Keratinocyte (primary cell): ENCODE results near the gene SOX14.

Source experiments
- CTCF ChIP-seq, 3 experiments: IDR thresholded peaks in 1 of 3; conservative IDR thresholded peaks in 1 of 3; optimal IDR thresholded peaks in 1 of 3; 2 replicates in 2 of 3; 3 replicates in 1 of 3; pipeline versions ENCODE3 to v1.5.1; 2011; ENCODE audit warnings: low read length in 3 of 3, mild to moderate bottlenecking in 3 of 3, moderate library complexity in 2 of 3, control low read depth in 1 of 3, inconsistent platforms in 1 of 3; ENCODE audit not compliant: insufficient read depth in 2 of 3; ENCODE audit errors: extremely low read depth in 1 of 3
- EZH2 ChIP-seq: IDR thresholded peaks from one replicate; pipeline ENCODE4 v1.6.1; 2012; ENCODE audit warnings: inconsistent platforms, mild to moderate bottlenecking, low read length, moderate library complexity

- TF ChIP-seq CTCF (optimal IDR thresholded peaks at IDR 0.05 in 1 of 3, IDR thresholded peaks at IDR 0.05 in 1 of 3, conservative IDR thresholded peaks at IDR 0.05 in 1 of 3; ENCODE audit: extremely low read depth in 1 of 3, insufficient read depth in 2 of 3, low read length in 3 of 3), result no peak
- peak; percentile 90 for TF ChIP-seq EZH2
Measured at GRCh38 chr3:137764001-137764433, at the start of gene SOX14.
